GM19455 (cell line): ENCODE data around the gene MAD1L1.

Source experiments
- ATAC-seq: cut with Tn5 transposase; IDR thresholded peaks from one replicate; pipeline ENCODE4 v1.9.1; 2021; ENCODE audit not compliant: unreplicated experiment

MAD1L1 gene

DNA sequence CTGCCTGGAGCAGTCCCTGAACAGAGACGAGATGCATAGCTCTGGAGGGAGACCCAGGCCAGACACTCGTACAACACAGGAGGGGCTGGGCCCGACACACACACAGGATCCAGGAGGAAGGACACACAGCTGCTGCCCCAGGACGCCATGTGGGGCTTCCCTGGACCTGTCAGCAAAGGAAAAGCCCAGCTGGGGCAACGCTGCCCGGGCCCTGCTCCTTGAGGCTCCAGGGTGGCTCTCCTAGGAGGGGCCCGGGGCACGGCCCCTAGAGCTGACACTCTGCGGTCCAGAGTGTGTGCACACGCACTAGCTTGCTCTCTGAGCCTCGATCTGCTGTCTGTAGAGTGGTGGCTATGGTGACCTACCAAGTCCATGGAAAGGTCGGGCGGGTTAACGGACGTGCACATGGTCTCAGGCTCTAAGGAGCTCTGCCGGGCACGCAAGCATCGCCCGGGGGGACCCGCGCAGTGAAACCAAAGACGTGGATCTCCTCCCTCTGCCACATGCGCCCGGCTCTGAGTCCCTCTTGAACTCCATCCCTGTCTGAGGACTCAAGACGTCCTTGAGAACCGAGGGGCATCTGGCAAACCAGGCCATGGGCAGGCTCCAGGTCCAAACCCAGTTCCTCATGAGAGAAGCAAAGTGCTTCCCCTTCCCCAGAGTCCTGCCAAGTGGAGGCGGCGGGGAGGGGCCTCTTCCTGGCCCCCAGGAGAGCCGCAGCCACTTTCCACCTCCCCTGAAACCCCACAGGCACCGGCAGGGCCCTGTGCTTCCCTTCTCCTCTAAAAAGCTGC, 283.7 kb downstream of the MAD1L1 start:
- ATAC-seq = no peak

DNA sequence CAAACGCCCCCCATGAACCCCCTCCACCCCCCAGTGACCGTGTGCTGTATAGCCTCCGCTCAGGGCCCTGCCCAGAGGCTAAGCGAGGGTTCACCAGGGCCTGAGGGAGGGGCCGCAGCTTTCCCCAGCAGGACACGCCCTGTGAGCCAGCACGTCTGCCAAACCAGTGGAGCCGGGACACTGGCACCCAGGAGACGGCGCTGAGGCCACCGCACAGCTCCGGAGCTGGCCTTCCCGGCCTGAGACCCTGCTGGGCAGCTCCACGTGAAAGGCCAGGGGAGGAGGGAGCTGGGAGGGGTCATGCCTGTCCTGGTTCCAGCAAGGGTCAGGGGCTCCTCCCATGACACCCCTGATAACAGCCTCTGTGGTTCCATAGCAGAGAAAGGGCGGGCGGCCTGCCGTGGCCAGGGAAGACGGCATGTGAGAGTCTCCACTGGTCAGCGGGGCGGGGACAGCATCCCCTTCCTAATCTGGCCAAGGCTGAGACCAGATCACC, 284.4 kb downstream of the MAD1L1 start:
- no peak for ATAC-seq

DNA sequence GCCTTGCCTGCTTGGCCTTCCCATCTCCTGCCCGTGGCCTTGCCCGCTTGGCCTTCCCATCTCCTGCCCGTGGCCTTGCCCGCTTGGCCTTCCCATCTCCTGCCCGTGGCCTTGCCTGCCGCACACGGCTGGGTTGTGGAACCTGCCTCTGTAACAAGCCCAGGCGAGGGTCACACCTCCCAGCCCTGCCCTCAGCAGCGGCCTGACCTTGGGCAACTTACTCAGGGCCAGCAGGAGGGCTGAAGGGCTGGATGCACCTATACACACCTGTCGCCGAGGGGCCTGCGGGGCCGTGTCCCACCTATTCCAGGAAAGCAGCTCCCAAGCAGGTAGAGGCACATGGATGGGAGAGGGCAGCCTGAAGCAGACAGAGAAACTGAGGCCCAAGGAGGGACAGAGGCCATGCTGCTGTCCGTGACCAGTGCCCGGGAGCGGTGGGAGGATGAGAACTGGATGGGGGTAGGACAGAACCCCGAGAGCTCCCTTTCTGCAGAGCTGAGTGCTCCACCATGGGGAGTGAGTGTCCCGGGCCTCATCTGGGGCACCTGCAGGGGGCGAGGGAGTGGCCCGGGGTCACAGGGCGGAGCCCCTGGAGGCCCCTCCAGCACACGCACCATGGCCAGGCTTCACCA, 285.0 kb downstream of the MAD1L1 start:
- no peak for ATAC-seq

DNA sequence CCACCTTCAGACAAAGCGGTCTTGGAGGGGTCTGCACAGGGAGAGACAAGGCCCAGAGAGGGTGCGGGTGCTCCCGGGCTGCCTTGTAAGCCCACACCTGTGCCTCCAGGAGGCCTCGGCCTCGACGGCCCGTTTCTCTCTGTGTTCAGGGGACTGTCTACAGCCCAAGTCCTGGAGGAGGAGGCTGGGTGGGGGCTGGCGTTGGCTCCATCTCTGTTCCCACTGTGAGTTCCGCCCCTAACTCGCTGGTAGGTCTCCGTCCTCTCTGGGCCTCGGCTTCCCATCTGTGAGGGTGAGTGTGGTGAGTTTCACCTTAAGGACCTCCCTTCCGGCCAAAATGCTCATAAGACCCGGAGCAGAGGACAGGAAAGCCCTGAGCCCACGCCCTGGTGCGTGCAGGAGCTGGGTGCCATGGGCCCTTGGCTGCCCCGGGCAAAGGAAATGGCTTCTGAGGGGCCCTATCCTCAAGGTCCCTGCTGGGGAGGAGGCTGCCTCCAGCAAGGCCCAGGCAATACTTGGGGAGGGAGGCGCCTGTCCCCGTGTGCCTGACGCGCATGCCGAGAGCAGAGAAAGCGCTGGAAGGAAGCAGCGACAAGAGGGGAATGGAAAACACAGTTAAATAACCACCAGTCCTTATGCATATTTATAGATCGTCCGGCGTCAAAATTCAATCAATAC, 285.8 kb downstream of the MAD1L1 start:
- ATAC-seq = no peak

DNA sequence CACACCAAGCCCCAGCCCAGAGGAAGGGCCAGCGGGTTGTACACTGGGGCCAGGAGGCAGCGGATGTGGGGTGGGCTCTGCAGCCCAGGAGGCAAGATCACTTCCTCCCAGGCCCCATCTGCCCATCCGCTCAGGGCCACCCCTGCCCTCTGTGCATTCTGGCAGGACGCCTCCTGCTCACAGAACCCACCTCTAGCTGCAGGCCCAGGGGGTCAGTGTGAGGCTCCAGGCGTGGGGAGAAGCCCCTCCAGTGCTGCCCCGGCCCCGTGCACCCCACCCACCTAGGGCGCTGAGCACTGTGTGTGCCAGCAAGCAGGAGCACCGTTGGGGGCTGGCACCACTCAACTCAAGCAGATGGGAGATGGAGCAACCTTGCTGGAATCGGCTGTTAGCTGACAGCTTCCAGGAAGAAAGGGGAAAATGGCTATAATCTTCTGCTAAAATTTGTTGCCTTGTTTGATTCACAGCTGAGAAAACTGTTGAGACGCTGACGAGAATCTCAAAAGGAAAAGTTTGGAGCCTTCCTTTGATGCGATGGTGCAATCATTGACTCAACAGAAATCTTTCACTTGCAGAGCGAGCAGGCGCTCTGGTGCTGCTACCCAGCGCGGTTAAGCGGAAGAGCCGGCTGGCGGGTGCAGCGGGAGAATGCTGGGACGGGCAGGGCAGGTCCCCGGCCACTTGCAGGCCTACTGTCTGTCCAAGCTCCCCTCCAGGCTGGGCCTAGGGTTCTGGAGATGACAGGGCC, 286.5 kb downstream of the MAD1L1 start:
- ATAC-seq = no peak

DNA sequence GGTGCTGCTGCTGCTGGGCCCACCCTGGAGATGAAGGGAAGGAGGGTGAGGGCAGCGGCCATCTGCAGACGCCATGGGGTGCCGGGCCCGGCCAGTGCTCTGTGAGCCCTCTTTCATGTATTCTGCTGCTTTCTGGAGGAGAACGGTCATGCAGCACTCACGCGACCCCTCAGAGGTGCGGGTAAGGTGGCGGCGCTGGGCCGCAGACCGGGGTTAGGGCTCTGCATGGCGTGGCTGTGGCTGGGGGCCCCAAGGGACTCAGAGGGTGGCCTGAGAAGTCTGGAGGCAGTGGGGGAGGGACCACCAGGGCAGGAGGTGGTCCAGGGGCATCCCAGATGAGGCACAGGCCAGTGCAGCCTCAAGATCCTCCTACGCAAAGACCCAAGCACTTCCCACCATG, 287.2 kb downstream of the MAD1L1 start:
- ATAC-seq = no peak

DNA sequence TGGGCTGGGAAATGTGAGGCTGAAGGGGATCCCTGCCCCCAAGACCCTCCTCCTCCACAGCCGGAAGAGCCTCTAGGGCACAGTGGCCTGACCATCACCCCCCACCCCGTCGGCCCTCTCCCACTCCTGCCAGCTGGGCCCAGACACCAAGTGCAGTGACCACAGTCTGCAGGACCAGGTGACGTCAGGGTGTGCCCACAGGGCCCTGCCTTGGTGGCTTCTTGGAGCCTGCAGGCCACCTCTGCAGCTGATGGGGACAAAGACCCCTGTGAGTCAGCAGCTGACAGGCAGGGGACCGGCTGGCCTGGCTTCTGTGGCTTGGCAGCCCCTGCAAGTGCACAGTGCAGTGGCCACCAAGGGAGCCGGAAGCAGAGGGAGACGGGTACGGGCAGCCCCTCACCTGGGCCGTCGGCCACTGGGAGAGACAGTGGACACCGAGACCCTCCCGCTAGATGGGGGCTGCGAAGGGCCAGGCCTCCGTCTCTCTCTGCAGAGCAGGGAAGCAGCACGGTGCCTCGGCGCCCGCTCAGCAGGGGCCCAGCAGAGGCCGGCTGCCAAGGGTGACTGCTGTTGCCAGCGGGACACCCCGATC, 288.0 kb downstream of the MAD1L1 start:
- no peak for ATAC-seq

DNA sequence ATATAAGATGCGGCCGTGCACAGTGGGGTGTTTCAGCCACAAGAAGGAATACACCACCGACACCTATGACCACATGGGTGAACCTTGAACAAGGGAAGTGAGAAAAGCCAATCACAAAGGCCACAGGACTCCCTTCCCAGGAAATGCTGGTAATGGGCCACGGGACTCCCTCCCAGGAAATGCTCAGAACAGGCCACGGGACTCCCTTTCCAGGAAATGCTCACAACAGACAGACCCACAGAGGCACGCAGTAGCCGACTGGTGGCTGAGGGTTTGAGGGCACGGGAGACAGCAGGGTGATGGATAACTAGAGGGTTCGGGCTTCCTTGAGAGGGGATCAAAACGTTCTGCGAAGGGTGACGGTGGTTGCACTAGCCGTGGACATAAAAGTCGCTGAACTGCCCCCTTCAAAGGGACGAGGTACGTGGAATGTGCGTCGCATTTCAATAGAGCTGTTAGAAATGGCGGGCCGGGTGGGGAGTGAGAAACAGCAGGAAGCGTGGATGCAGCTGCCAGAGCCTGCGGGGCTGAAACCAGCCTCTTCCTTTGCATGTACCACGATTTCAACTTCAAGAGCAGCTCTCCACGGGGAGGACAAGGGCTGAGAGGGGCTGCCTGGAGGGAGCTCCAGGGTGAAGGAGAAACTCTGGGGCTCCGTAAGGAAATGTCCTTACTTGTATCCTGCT, 288.7 kb downstream of the MAD1L1 start:
- ATAC-seq = no peak

DNA sequence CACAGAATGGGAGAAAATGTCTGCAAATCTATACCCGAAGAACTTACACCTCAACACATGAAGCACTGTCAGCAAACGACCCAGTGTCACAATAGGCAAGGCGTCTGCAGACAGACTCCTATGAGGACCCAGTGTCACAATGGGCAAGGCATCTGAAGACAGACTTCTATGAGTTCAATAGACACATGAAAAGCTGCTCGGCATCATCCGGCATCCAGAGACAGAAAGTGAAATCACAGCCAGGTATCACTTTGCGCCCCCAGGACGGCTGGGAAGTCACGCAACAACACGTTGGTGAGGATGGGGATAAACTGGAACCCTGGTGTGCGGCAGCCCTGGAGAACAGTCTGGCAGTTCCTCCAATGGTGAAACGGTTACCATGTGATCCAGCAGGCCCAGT, 289.4 kb downstream of the MAD1L1 start:
- ATAC-seq = no peak

DNA sequence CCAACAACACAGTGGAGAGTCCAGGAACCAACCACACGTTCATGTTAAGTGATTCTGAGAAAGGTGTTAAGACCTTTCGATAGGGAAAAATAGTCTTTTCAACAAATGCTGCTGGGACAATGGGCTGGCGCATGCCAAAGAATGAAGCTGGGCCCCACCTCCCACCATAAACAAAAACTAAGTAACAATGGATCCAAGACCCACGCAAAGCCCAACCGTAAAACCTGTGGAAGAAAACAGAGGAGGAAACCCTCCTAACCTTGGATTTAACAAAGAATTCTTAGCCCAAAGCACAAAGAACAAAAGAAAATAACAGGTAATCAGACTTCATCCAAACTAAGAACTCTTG, 289.8 kb downstream of the MAD1L1 start:
- no peak for ATAC-seq

DNA sequence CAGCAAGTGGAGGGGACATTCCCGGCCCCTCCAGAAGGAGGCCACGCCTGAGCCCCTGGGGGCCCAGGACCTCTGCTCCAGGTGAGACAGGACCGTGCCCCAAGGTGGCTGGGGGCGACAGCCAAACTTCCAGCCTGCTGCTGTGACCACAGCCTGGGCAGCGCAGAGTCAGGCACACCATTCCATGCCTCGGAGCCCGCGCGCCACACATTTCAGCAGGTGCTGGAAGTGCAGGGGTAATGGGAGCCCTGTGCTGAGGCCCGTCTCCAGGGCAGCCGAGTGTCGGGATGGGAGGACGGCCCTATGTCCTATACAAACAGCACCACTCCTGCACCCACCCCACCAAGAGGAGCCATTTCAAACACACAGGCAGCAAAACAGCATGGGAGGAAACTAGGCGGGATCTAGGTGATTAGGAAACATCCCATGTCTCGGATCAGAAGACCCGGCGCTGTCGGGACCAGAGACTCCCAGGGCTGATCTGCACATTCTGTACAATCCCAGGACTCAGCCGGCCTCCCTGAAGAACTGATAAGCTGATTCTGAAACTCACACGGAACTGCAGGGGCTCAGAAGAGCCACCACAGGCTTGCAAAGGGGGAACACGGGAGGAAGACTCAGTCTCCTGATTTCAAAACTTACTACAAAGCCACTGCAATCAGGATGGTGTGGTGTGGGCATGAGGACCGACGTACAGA, 290.4 kb downstream of the MAD1L1 start:
- ATAC-seq = no peak

DNA sequence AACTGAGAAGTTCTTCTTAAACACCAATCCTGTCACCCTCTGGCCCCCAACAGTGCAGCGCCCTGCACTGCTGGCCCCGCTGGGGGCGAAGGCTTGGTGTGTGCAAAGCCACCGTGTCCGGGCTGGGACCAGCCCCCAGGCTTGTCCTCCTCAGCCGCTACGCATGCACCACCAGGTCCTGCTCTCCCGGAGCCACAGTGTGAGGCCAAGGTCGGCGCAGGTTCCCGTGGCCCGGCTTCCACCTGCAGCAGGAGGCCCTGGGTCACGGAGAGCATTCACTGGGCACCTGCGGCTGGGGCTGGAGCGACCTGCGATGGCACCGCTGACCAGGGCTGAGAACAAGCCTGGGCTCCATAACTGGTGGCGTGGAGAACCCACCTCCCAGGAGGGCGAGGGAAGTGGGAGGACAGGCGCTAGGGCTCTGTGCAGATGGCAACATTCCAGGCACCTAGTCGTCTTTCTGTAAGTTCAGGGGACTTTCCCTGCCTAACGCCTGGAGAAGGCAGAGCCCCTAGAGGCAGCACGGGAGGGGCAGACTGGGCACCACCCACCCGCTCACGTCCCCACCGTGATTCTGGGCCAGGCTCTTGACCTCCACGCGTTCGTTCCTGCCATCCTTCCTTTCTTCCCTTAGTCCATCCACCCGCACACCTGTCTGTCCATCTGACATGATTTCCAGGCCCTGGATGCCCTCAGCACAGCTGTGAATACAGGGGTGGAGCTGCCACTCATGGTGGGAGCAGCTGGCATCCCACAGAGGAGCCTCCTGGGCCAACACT, 291.1 kb downstream of the MAD1L1 start:
- no peak for ATAC-seq

DNA sequence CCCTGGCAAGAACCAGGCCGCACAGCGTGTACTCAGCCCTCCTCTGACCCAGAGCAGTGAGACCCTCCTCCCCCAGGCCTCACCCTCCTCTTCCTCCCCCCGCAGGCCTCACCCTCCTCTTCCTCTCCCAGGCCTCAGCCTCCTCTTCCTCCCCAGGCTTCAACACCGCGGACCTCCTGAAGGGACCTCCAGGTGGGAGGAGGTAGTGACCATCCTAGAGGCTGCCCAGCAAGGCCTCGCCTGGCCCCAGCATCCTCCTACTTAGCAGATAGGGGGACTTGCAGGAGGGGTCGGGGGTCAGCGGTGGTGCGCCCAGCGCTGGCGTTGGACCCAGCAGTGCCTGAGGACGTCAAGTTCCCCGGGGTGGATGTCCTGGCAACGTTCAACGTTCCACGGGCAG, 291.9 kb downstream of the MAD1L1 start:
- ATAC-seq = no peak

DNA sequence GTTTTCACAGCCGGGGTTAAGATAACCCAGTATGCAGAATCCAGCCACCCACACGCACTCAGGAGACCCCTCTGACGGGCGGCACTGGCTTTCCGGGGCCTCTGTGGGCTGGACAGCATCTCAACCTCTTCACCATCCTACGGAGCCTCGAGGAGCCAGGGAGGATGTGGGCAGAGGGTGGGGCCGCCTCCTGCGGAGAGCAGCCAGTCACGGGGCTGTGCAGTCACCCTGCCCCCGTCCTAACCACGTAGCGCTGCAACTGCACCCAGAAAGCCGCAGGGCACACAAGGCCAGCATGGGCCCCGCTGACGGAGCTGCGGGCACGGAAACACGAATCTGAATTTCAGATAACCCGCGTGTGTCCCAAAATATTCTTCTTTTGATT, 292.4 kb downstream of the MAD1L1 start:
- ATAC-seq = peak; percentile 92

DNA sequence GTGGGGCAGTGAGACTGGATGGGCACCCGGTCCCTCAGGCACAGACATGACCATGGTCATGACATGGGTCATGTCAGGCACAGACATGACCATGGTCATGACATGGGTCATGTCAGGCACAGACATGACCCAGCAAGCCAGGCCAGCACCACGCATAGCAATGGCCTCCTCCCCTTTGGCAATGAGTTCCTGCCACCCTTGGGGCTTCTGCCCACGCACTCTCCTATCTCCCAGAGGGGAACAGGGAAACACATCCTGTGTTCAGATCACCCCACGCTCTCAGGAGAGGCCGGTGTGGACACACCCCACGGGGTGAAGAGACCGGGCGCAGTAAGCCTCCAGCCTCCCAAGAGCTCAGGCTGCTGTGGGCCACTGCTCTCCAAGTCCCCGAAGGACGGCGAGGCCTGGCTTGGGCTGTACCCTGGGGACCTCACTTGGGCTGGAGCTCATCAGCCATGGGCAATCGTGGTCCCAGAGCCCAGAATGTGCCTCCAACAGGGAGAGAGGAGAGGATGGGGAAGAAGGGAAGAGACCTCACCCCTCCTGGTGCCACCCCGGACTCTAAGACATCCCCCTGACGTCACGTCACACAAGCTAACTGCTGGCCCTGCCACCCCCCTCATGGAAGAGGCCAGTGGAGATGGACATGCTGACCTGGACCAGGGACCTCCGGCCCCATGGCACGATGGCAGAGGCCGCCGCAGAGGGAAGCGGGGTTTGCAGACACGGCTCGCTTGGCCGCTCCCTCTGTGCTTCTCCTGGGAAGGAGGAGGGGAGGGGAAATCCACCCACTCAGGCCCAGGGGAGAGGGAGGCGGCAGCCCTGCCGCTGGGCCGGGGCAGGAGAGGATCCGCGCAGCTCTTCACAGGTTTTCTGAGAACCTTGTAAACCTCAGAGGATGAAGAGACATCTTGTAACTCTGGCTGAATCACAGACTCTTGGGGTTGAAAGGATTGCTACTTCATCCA, 293.0 kb downstream of the MAD1L1 start:
- ATAC-seq = peak; percentile 24

DNA sequence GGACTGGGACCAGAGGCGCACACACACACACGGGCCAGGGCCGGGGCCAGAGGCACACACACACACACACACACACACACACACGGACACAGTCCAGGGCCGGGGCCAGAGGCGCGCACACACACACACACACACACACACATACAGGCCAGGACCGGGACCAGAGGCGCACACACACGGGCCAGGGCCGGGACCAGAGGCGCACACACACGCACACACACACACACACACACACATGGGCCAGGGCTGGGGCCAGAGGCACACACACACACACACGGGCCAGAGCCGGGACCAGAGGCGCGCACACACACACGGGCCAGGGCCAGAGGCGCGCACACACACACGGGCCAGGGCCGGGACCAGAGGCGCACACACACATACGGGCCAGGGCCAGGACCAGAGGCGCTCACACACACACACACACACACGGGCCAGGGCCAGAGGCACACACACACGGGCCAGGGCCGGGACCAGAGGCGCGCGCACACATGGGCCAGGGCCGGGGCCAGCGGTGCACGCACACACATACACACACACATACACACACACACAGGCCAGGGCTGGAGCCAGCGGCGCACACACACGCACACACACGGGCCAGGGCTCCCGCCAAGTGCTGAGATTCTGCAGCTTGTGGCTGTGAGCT, 293.8 kb downstream of the MAD1L1 start:
- no peak for ATAC-seq

DNA sequence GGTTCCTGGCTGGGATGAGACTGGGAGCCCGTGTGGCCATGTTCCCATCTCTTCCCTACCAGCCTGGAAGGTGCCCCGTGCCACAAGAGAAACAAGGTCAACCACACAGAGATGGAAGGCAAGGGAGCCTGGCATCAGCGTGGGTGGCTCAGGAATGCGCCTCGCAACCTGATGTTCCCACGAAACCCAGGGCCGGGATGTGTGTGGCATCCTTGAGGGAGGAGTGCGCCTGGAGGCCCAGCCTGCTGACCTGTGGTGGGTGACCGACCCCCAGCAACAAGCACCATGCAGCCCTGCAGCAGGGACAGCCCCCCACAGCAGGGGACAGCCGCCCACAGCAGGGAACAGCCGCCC, 295.5 kb downstream of the MAD1L1 start:
- no peak for ATAC-seq
